ACHN (cell line): ENCODE measurements around the gene ITGAX.
A peak's percentile ranks its signal among the peaks of the same experiment; 100 is the strongest.

ENCODE experiments used
- DNase-seq: peaks from one replicate; pipeline ENCODE4 v3.0.0-alpha.2; 2015
- in situ Hi-C: cut with HindIII; loops from 2 replicates; pipeline ENCODE4 v1.10.0; 2017; ENCODE audit warnings: low sequenced_read_pairs, low pct_ligation_motif_present, low pct_unique_long_range_greater_than_20kb

The ITGAX gene

GRCh38 chr16:31365131-31365865 is 10.3 kb downstream of the ITGAX start:
- in situ Hi-C loops: no loop called here

GRCh38 chr16:31367853-31368252 is 12.9 kb downstream of the ITGAX start:
- no peak for DNase-seq
- in situ Hi-C loops: no loop called here

More at GRCh38 chr16:31365131-31365865, 10.3 kb downstream of the ITGAX start:
- no peak for DNase-seq

GRCh38 chr16:31371008-31371407 is 16.0 kb downstream of the ITGAX start:
- in situ Hi-C loops: no loop called here
- DNase-seq: no peak

- no peak for DNase-seq
Measured at GRCh38 chr16:31371619-31372484, 16.9 kb downstream of the ITGAX start.

GRCh38 chr16:31373235-31373634 is 18.3 kb downstream of the ITGAX start:
- in situ Hi-C loops: no loop called here

More at GRCh38 chr16:31371619-31372484, 16.9 kb downstream of the ITGAX start:
- in situ Hi-C loops: no loop called here

GRCh38 chr16:31375231-31375630 is 20.3 kb downstream of the ITGAX start:
- in situ Hi-C loops: no loop called here
- DNase-seq: no peak

More at GRCh38 chr16:31373235-31373634, 18.3 kb downstream of the ITGAX start:
- no peak for DNase-seq

GRCh38 chr16:31376705-31377104 is 21.7 kb downstream of the ITGAX start:
- in situ Hi-C loops: no loop called here
- DNase-seq: no peak

GRCh38 chr16:31377210-31377903 is 22.4 kb downstream of the ITGAX start:
- in situ Hi-C loops: no loop called here
- DNase-seq: no peak

- in situ Hi-C loops: no loop called here
- DNase-seq: no peak
Measured at GRCh38 chr16:31380201-31380600, 25.2 kb downstream of the ITGAX start.

GRCh38 chr16:31382485-31383161 is 27.6 kb downstream of the ITGAX start:
- DNase-seq: peak; percentile 44
- in situ Hi-C loops: no loop called here

- no peak for DNase-seq
- in situ Hi-C loops: no loop called here
Measured at GRCh38 chr16:31385680-31386079, 30.7 kb downstream of the ITGAX start.

GRCh38 chr16:31386157-31386984 is 31.4 kb downstream of the ITGAX start:
- DNase-seq: no peak
- in situ Hi-C loops: no loop called here

- in situ Hi-C loops: no loop called here
- DNase-seq: no peak
Measured at GRCh38 chr16:31388535-31388934, 33.6 kb downstream of the ITGAX start.

GRCh38 chr16:31390504-31391041 is 35.6 kb downstream of the ITGAX start:
- no peak for DNase-seq
- in situ Hi-C loops: no loop called here

GRCh38 chr16:31393056-31393455 is 38.1 kb downstream of the ITGAX start, which contains the start of gene ITGAD:
Gene ITGAD (plus strand): TSS chr16:31393335. CDS start chr16:31393361, 26 bp downstream.
- in situ Hi-C loops: no loop called here
- no peak for DNase-seq

GRCh38 chr16:31395647-31396046 is 40.7 kb downstream of the ITGAX start:
- in situ Hi-C loops: no loop called here
- DNase-seq: no peak

- no peak for DNase-seq
- in situ Hi-C loops: no loop called here
Measured at GRCh38 chr16:31397096-31397660, 42.2 kb downstream of the ITGAX start.
